Caki2 (cell line): ENCODE measurements around the gene IL17RD. TPM values are rescaled to one million over a fixed set of nuclear protein-coding genes. Genes with fewer than 3 reads are reported as not detected.

Experiments used
- DNase-seq: peaks from one replicate; pipeline ENCODE4 v3.0.0-alpha.2; 2015; ENCODE audit warnings: low read depth
- in situ Hi-C: cut with HindIII; loops from 2 replicates; pipeline ENCODE4 v1.10.0; 2016; ENCODE audit warnings: low sequenced_read_pairs, low pct_unique_long_range_greater_than_20kb, mixed read lengths
- total RNA-seq: library from RNA; depleted of rRNA; stranded (reverse); fragments of >200 nt; shearing (Covaris generic); gene quantifications from 2 replicates; pipeline ENCODE4 v1.2.3, GENCODE V29; 2014; ENCODE audit warnings: low replicate concordance; rRNA removed

IL17RD gene
- total RNA-seq, 1 experiment from 2014 or later, result 2.6 TPM

DNA sequence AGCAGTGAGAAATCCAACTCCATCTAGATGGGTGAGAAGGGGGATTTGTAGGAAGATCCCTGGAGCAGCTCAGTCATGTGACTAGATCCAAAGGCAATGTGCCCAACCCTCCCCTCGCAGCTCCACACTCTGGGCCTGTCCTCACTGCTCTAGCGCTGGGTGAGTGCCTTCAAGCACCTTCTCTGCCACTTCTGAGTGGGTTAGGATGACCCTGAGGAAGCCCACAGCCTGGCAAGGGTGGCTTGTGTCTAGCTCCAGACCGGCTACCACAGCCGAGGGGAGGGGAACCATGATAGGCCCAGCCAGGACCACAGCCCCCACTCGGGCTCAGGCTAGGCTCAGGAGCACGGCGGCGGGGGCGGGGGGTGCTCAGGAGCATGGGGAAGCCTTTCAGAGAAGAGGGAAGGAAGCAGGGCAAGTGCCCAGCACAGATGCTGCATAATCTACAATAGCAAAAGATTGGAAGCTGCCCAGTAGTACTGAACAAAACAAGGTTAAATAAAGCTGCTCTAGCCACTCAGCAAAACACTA, 103.0 kb downstream of the IL17RD start:
- in situ Hi-C loops, result no loop called here
- no peak for DNase-seq

DNA sequence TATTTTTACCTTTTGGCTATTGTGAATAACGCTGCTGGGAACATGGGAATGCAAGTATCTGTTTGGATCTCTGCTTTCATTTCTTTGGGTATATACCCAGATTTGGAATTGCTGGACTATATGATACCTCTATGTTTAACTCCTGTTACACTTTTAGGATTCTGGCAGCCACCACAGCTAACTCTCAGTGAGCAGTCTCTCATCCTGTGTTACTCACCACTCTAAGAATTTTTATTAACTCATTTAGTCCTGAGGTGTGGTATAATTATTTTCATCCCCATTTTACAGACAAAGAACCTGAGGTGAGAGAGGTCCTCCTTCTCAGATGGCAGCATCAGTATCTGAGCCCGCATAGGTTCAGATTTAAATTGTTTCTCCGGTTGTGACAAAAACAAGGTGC, 103.6 kb downstream of the IL17RD start:
- in situ Hi-C loops, result no loop called here
- no peak for DNase-seq

DNA sequence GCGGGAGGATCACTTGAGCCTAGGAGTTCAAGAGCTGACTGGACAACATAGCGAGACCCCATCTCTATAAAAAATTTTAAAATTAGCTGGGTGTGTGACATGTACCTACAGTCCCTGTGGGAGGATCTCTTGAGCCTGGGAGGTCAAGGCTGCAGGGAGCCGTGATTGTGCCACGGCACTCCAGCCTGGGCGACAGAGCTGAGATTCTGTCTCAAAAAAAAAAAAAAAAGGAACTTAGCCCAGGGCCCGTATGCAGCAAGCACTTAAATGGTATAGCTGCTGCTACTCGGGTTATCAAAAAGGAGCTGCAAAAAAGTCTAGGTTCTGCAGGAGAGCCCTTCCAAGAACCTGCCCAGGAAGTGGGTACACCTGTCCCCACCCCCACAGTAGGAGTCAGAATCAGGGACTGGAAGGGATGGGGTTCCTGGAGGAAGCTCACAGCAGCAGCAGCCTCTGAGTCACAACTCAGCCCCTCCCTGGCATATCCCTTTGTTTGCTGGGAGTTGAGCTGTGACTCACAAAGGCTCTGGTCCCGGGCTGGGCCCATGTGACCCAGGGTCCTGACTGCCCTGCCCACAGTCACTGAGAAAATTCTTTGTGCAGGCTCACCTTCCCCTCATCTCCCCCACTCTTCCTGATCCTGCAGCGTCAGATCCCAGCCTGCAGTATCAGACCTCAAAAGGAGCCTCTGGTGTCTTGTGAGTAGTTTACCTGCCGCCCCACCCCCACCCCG, 104.9 kb downstream of the IL17RD start, which contains the start of gene SPATA12:
SPATA12 (plus strand) TSS at position 576 of the 733 bp plus-strand sequence. CDS start 13,031 bp downstream, outside the sequence.
- peak; percentile 91 for DNase-seq
- in situ Hi-C loops, result no loop called here

DNA sequence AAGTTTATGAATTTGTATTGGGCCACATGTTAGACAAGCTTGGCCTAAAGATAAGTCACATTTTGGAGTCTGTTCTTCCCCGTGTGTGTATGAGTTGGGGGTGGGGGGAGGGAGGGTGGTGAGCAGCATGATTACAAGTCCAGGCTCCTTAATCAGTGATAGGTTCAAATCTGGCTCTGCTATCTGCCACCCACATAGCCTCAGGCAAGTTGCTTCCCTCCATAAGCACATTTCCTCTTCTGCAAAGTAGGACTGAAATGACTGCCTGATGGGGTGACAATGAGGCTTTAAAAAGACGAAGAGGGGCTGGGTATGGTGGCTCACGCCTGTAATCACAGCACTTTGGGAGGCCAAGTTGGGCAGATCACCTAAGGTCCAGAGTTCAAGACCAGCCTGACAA, 105.7 kb downstream of the IL17RD start:
- no peak for DNase-seq
- in situ Hi-C loops, result no loop called here

DNA sequence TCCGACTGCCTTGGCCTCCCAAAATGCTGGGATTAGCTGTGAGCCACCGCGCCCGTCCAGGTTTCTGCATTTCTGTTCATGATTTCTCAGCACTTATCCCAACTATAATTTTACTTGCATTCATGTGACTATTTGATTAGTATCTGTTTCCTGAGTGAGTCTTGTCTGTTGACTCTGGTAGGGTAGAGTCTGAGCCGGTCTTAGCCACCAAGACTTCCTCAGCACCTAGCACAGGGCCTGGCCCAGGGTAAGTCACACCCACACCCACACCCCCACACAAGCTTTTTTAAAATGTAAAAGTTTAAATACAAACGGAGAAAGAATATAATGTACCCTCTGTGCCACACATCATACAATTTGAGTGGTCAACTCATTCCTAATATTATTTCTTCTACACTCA, 107.8 kb downstream of the IL17RD start:
- in situ Hi-C loops, result no loop called here
- DNase-seq, result no peak

DNA sequence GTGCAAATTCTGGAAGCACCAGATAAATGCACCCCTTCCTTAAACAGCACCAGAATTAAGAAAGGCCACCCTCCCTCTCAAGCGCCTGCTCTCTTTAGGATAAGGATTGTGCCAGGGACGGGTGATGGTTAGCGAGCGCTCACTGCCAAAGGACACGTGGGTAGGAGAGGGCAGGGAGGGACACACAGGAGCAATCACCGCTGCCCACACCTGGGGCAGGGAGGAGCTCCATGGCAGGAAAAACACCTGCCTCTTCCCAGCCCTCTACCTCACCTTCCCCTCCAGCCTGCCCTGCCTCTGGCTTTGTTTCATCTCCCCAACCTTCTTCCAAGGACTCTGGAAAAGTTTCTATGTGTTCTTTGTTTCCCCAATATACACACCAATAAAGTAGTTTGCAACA, 112.0 kb downstream of the IL17RD start:
- DNase-seq, result no peak
- in situ Hi-C loops, result no loop called here

DNA sequence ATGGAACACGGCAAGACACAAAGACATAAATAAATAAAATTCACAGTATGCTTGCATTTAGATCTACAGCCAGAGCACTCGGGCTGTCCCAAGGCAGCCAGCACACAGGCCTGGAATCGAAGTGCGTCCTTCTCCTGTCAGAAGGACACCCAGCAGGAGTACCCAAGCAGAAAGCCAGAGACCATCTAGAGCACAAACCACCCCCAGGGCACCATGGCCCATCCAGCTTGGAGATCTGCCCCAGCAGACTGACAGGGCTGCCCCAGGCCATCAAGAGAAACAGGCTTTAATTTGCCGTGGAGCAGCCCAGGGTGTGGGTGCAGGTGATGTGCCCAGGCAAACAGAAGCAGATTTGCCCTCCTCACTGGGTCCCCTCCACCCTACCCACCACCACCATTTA, 112.5 kb downstream of the IL17RD start:
- in situ Hi-C loops, result no loop called here
- DNase-seq, result no peak

DNA sequence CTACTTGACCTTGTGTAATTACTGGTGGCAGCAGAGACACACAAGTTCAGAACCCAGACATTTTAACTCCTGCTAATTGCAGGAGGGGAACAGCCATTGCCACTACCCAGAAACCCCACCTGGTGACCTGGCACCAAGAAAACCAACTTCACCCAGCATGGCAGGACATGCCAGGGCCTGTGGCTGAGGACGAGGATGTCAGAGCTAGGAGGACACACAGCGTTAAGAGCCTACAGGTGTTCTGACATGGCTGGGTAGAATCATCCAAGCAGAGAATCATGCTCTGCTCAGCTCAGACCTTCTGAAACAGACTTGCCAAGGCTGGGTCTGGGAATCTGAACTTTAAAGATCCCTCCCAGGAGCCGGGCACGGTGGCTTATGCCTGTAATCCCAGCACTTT, 116.4 kb downstream of the IL17RD start:
- no peak for DNase-seq
- in situ Hi-C loops, result no loop called here

DNA sequence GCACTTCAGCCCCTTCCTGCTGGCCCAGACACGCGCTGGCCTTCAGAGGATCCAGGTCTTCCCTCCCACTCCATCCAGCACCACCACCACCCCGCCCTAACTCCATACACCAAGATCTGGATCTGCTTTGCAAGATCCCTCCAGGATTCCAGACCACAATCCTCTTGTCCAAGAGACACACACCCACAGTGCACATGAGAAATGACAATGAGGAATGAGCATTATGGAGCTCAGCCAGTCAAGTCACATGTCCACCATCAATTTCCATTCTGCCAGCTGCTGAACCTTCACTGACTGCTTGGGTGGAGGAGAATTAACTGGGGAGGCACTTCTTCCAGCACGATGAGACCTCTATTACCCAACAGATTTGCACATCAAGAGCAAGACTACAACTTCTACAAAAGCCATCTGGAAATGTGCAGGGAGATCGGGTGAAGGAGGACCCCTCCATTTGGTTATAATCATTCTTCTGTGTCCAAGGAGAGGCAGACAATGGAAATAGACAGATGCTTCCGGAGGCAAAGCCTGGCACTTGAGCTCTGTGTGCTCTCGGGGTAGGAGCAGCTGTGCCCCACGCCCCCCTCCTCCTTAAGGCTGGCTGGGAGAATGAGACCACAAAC, 117.0 kb downstream of the IL17RD start:
- in situ Hi-C loops, result no loop called here
- peak; percentile 66 for DNase-seq

DNA sequence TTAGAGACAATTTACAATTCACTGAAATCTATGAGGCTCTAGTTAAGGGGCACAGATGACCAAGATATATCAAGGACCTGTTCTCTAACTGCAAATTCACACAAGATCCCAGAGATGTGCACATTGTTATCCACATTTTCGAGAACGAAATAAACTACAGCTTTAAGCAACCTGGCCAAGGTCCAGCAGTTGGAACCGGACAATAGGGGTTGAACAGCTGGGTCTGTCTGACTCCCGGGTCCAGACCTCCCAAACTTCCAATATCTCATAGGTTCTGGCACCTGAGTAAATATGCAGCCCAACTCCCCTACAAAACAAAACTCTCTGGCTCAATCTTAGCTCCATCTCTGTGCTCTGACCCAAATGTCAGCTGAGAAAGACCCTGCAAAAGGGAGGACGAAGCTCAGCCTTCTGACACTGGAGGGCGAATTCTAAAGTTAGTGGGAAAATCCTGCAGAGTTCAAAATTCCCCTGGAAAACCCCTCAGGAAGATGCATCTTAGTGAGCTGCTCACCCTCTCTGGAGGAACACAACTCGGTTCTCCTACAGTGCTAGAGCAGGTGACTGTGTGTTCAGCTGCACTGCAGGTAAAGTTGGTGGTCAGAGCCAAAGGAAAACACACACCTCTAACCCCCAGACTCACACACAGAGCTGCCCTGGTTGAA, 118.9 kb downstream of the IL17RD start:
- DNase-seq, result no peak
- in situ Hi-C loops, result no loop called here

DNA sequence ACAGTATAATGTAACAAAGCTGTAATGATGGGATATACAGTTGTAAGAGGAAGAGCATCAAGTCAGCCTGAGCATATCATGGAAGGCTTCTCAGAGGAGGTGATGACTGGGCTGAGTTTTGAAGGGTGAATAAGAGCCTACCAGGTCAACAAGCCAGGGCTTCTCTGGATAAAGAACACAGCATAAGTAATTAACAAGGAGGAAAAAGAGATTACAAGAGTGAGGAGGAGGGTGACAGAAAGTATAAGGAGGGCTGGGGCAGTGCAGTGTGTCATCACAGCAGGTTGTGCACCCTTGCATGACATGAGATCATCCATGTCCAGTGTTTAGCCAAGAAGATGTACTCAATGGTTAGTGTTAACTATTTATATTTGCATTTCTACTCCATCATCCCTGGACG, 121.6 kb downstream of the IL17RD start:
- DNase-seq, result peak; percentile 83
- in situ Hi-C loops, result no loop called here

DNA sequence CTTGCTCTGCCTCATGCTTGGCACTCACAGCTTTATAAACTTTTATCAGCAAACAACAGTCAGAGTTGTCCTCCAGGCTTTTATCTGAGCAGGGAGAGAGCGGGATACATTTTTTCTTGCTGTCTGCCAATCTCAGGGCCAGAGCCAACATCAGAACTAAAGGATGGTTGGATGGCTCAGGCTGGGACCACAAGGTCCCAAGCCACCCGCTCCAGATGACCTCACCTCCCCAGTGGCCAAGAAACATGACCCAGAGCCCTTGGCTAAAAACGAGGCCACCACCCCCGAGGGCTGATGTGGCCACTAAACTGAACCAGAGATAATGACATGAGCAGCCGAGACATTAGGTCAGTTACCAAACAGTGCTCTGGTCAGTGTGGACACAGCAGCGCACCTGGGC, 123.5 kb downstream of the IL17RD start:
- in situ Hi-C loops, result no loop called here
- DNase-seq, result no peak

Other genes with a start within 250 kb of the IL17RD start
- gene SPATA12, start 104.7 kb downstream of the IL17RD start, total RNA-seq, result 0.43 and 1.0 TPM in 2 replicates
- 0.84 and 1.7 TPM in 2 replicates for gene HESX1, start 34.6 kb upstream of the IL17RD start, total RNA-seq
- 24.4 and 29.3 TPM in 2 replicates for gene APPL1, start 62.4 kb upstream of the IL17RD start, total RNA-seq
- not detected in 2 replicates for gene ASB14, start 127.3 kb upstream of the IL17RD start, total RNA-seq